NB4 (cell line): Measurements from ENCODE around the gene MCRIP1.

Experiments
- CTCF ChIP-seq: IDR thresholded peaks from one replicate; pipeline ENCODE4 v1.5.1; 2012; ENCODE audit warnings: low read depth, low read length
- MAX ChIP-seq: IDR thresholded peaks from 2 replicates; pipeline ENCODE4 v1.6.1; 2011; ENCODE audit warnings: low read depth, low read length
- POLR2A ChIP-seq: IDR thresholded peaks from 2 replicates; pipeline ENCODE4 v1.6.1; 2011; ENCODE audit warnings: mild to moderate bottlenecking; ENCODE audit not compliant: insufficient read length; ENCODE audit errors: extremely low read depth

GRCh38 chr17:81846743-81847689 lies 13.9 kb upstream of the MCRIP1 start:
- TF ChIP-seq CTCF (no peak), POLR2A (no peak), MAX (no peak)
